ENCODE measurements around the gene TMEM269.
A peak's percentile ranks its signal among the peaks of the same experiment; 100 is the strongest.

Gene TMEM269

GRCh38 chr1:42822800-42823392 is 38.1 kb downstream of the TMEM269 start:
- no peak for DNase-seq (ENCODE audit: low spot score)

GRCh38 chr1:42824481-42825035 is 39.8 kb downstream of the TMEM269 start:
- no peak for DNase-seq (ENCODE audit: low spot score)

DNA sequence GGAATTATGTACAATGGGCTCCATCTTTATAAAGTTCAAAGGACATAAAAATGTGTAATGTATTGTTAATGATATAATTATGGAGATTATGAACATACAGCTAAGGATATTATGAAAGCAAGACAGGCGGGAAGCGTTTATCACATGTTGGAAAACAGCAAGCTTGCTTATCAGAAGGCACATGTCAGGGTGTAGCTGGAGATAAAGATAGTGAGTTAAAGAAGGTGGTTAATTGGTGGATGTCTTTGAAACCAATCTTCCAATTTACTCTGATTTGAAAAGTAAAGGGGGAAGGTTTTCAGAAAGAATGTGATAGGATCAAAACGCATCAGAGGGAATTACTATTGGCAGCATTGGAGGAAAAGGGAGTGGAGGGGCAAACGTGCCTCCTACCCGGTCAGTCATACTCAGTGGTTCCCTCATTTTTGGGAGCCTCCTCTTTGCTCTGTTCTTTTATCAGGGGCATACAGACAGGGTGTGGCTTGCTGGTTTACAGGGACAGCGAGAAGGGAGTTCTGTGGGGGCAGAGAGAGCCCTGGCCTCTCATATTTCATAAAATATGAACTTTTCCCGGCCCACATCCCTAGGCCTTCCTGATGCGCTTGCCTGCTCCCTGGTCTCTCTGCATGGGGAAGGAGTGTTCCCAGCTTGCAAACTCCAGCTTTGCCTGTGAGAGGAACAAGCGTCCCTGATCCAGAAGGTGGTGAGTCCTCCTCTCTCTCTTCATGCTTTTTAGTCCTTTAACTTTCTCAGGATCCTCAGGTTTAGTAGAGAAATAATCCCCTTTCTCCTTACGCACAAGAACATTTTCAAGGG is 40.5 kb downstream of the TMEM269 start:
- no peak for DNase-seq (ENCODE audit: low spot score)

GRCh38 chr1:42830631-42831030 is 45.8 kb downstream of the TMEM269 start:
- no peak for DNase-seq (ENCODE audit: low spot score)

- DNase-seq (ENCODE audit: low spot score), result no peak
Observed at GRCh38 chr1:42831273-42831672, 46.5 kb downstream of the TMEM269 start.

GRCh38 chr1:42832641-42833240 is 48.0 kb downstream of the TMEM269 start:
- DNase-seq (ENCODE audit: low spot score), result no peak

DNA sequence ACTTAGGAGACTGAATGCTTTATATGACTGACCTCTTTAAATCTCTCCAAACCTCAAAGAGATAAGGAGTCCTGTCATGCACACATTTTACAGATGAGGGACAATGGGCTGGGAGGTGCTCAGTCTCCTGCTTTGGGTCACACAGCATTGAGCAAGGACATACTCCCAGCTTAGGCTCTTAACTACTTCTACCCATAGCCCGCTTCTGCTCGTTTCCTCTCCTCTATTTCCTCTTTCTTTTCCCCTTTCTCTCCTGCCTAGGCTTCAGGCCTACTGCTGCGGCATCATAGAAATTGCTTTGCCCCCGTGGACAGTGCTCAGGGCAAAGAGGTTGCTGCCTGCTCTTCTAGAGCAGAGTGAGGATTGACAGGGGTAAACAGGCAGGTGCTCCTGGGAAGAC is 49.2 kb downstream of the TMEM269 start:
- DNase-seq (ENCODE audit: low spot score), result no peak

DNA sequence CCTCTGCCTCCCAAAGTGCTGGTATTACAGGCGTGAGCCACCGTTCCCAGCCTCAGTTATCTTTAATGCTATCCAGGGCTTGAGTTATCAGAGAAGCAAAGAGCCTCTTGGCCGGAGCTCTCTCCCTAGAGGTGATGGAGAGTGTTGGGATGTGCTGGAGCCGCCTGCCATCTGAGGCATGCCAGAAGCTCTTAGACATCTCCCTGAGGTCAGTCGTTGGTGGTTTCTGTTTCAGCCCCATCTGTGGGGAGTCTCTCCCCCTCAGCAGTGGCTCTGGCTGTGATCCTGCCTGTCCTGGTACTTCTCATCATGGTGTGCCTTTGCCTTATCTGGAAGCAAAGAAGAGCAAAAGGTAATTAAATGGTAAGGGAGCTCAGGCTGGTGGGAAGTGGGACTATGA is 50.0 kb downstream of the TMEM269 start:
- DNase-seq (ENCODE audit: low spot score), result no peak

DNA sequence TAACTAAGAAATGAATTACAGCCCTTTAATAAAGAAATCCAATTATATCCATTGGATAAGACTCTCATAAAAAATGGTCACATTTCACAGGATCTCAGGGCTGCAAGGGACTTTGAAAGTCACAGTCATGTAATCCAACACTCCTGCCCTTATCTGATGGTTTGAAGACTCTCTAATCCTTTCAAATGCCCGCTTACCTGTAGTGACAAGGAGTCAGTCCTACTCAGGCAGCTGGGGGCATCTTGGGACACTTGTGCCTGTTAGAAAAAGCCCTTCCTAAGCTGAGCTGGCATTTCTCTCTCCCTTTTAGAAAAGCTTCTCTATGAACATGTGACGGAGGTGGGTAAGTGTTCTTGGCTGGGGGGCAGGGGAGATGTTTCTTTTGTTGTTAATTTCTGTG is 50.6 kb downstream of the TMEM269 start:
- DNase-seq (ENCODE audit: low spot score), result no peak

- no peak for DNase-seq (ENCODE audit: low spot score)
Observed at GRCh38 chr1:42837709-42838108, 52.9 kb downstream of the TMEM269 start.

DNA sequence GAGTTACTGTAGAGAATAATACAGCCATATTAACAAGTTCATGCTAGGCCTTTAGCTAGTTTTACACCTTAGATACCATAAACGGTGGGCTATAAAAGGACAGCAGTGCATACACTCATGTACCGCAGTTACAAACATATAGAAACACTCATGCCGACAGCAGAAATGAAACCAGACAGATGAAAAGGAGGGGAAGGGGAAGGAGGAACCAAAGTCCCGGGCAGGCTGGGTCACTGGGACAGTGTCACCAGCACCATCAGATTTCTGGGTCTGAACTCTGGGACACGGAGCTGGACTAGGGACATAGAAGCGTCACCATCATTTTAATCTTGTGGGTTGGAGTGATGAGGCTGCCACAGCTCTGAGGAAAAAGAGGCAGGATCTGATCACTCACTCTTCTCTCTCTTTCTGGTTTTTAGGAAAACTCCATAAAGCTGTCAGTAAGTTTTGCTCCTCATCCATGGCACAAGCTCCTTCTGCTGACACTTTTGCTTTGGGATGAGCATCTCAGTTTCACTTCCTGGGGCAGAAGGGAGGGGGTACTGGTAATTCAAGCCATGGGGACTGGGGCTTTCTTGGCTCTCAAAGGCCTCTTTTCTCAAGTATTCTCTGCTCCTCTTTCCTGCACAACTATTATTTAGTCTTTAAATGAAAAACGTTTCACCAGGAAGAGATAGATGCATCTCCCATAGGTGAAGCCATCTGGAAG is 53.8 kb downstream of the TMEM269 start:
- DNase-seq (ENCODE audit: low spot score), result no peak

DNA sequence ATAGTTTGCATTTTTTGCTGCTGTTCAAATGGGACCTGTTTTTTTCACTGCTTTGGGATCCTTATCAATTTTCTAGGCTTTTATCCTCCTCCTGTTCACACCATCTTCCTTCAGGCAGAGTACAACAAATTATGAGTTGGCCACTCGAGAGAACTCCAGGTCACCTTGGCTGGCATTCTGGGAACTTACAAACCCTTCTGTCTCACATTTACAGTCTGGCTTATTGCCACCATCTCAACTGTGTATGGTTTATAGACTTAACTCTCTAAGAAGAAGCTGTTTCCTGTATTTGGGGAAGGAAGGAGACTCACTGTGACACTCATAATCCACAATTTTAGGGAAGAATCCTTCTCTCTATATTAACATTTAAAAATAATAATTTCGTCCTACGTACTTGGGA is 56.2 kb downstream of the TMEM269 start:
- DNase-seq (ENCODE audit: low spot score), result no peak

DNA sequence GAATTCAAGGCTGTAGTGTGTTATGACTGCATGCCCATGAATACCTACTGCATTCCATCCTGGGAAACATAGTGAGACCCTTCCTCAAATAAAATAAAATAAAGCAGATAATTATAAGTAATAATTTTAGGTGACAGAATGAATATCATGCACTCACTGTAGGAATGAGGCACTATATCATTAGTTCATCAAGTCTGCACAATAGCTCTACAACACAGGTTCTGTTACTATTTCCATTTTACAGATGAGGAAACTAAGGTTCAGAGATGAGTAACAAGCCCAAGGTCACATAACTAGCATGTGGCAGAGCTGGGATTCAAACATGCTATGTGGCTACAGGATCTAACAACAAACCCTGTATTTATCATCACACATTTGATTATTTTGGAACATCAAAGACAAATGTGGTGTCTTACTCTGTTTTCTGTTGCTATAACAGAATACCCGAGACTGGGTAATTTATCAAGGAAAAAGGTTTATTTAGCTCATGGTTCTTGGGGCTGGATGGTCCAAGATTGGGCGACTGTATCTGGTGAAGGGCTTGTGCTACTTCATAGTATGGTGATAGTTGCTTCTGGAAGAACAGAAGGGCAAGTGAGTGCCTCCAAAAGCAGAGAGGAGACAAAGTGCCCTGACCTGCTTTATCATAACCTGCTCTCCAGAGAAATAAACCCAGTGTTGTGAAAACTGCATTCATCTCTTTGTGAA is 56.8 kb downstream of the TMEM269 start:
- no peak for DNase-seq (ENCODE audit: low spot score)

DNA sequence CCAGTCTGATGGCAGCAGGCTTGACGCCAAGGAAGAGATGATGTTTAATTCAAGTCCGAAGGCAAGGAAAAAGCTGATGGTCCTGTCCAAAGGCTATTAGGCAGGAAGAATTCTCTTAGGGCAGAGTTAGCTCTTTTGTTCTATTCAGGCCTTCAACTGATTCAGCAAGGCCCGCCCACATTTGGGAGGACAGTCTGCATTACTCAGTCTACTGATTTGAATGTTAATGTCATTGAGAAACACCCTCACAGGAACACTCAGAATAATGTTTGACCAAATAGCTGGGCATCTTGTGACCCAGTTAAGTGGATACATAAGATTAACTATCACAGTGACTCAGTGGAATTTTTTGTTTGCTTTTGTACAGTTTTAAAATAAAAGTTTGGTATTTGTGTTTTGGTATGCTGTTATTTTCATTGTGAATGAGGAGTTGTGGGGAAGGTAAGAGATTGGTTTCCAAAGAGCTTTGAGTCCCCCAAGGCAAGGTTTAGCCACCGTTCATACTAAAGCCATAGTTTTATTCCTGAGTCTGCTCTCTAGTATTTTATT is 59.9 kb downstream of the TMEM269 start:
- no peak for DNase-seq (ENCODE audit: low spot score)

GRCh38 chr1:42845193-42845592 is 60.4 kb downstream of the TMEM269 start:
- DNase-seq (ENCODE audit: low spot score), result no peak

DNA sequence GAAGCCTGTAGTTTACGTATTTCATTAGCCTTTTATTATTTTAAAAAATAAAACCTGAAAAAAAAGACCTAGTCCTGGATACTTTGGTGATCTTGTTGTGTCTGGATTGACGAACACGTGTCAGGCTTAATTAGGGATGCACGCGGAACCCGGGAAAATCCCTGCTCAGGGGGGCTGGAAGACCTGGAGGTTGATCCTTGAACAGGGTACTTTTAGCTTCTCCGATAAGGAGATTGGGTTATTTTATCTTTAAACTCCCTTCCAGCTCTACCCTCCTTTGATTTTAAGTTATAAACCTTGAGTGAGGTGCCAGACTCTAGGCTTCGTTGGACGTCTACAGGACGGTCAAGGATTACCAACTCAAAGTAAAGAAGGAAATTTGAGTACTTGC is 61.1 kb downstream of the TMEM269 start:
- DNase-seq (ENCODE audit: low spot score), result no peak

- peak; percentile 86 for DNase-seq (ENCODE audit: low spot score)
Observed at GRCh38 chr1:42846257-42847110, 61.7 kb downstream of the TMEM269 start, which contains the start of gene ZNF691. Gene ZNF691 (plus strand): TSS chr1:42846613. CDS start chr1:42849659, 3,046 bp downstream.

- no peak for DNase-seq (ENCODE audit: low spot score)
Observed at GRCh38 chr1:42847111-42847595, 62.4 kb downstream of the TMEM269 start.

- no peak for DNase-seq (ENCODE audit: low spot score)
Observed at GRCh38 chr1:42847721-42848460, 63.1 kb downstream of the TMEM269 start.

Measured in HuH-7.5 (cell line).